Endothelial cell of umbilical vein (primary cell): ENCODE measurements around the gene TMEM178B. TPM values are rescaled to one million over a fixed set of nuclear protein-coding genes. Genes with fewer than 3 reads are reported as not detected.

Experiments used
- BruUV-seq: library from RNA; stranded (reverse); fragments of 400-500 nt; replicated peaks from 2 replicates; lab custom pipeline; 2021; lab: Mats Ljungman, UMichigan
- CTCF ChIA-PET: fragments of 300-600, 350-600 bp; sonication (Branson Sonifier 250); formaldehyde crosslinking; loops from one replicate; lab custom pipeline; 2021; ENCODE audit warnings: antibody characterized with exemption, inconsistent platforms; lab: Charles Lee
- POLR2A ChIA-PET: fragments of 300-600, 350-600 bp; sonication (Branson Sonifier 250); formaldehyde crosslinking; loops from one replicate; lab custom pipeline; 2021; ENCODE audit warnings: antibody characterized with exemption, inconsistent platforms; lab: Charles Lee
- DNase-seq: peaks from one replicate; pipeline ENCODE4 v3.0.0-alpha.2; 2011; ENCODE audit warnings: low read depth, low spot score
- FAIRE-seq: peaks from 2 replicates; lab custom pipeline; 2011; peaks lifted over from hg19 to GRCh38; lab: Jason Lieb, UNC
- H2AFZ ChIP-seq: 2 replicates; pipeline ENCODE4 v1.6.0; 2012; ENCODE audit warnings: low read depth, low read length, control low read depth, inconsistent platforms
- H3K27ac ChIP-seq: 2 replicates; pipeline ENCODE4 v1.5.1; 2011; ENCODE audit warnings: low read depth, mild to moderate bottlenecking, control low read depth, low read length, moderate library complexity; ENCODE audit not compliant: insufficient read depth
- H3K27me3 ChIP-seq, 2 experiments: 2 replicates each; pipeline versions ENCODE4 v1.6.0 to v1.6.1; 2011; ENCODE audit warnings: low read length in 2 of 2, mixed read lengths in 1 of 2; ENCODE audit not compliant: control insufficient read depth in 2 of 2, insufficient read depth in 2 of 2
- H3K36me3 ChIP-seq, 2 experiments: 2 replicates in 1 of 2; 3 replicates in 1 of 2; pipeline ENCODE4 v1.5.1; 2011; ENCODE audit warnings: low read length in 2 of 2, mild to moderate bottlenecking in 1 of 2, moderate library complexity in 1 of 2; ENCODE audit not compliant: control insufficient read depth in 2 of 2, insufficient read depth in 2 of 2; ENCODE audit errors: extremely low read depth in 1 of 2
- H3K4me1 ChIP-seq: 3 replicates; pipeline ENCODE4 v1.5.1; 2011; ENCODE audit warnings: mild to moderate bottlenecking, low read length; ENCODE audit not compliant: control insufficient read depth, insufficient read depth; ENCODE audit errors: extremely low read depth
- H3K4me2 ChIP-seq: 2 replicates; pipeline ENCODE4 v1.6.1; 2011; ENCODE audit warnings: low read length, control low read depth, mixed read lengths; ENCODE audit not compliant: insufficient read depth
- H3K4me3 ChIP-seq, 3 experiments: fragments of 200-600 bp in 1 of 3; sonication (generic), shearing (Covaris generic) in 1 of 3; replicated peaks in 1 of 3; 2 replicates each; pipeline ENCODE4 v1.5.1; 2011 to 2016; ENCODE audit warnings: control low read depth in 3 of 3, low read length in 3 of 3, mild to moderate bottlenecking in 2 of 3, inconsistent platforms in 1 of 3, low read depth in 1 of 3, moderate library complexity in 1 of 3; ENCODE audit not compliant: insufficient read depth in 1 of 3
- H3K79me2 ChIP-seq: 2 replicates; pipeline ENCODE4 v1.6.0; 2012; ENCODE audit warnings: low read length, inconsistent platforms; ENCODE audit not compliant: control insufficient read depth, insufficient read depth
- H3K9ac ChIP-seq: replicated peaks from 2 replicates; pipeline ENCODE3; 2011; ENCODE audit warnings: low read length, control low read depth; ENCODE audit not compliant: insufficient read depth; ENCODE audit errors: extremely low read depth
- H3K9me1 ChIP-seq: replicated peaks from 3 replicates; pipeline ENCODE4 v1.6.0; 2011; ENCODE audit warnings: mild to moderate bottlenecking, low read length; ENCODE audit not compliant: control insufficient read depth, insufficient read depth; ENCODE audit errors: extremely low read depth
- H3K9me3 ChIP-seq: replicated peaks from 2 replicates; pipeline ENCODE4 v1.5.1; 2012; ENCODE audit warnings: low read length, inconsistent platforms; ENCODE audit not compliant: control insufficient read depth, insufficient read depth
- H4K20me1 ChIP-seq: replicated peaks from 2 replicates; pipeline ENCODE3; 2011; ENCODE audit warnings: mild to moderate bottlenecking, low read length; ENCODE audit not compliant: control insufficient read depth, insufficient read depth; ENCODE audit errors: extremely low read depth
- EZH2 ChIP-seq: IDR thresholded peaks from 2 replicates; pipeline ENCODE4 v1.6.1; 2012; ENCODE audit warnings: borderline replicate concordance, low read depth, mild to moderate bottlenecking, moderate library complexity, low read length, inconsistent platforms; ENCODE audit not compliant: severe bottlenecking
- FOS ChIP-seq: IDR thresholded peaks from 2 replicates; pipeline ENCODE4 v1.6.1; 2011; ENCODE audit warnings: mild to moderate bottlenecking, low read length, moderate library complexity, borderline replicate concordance; ENCODE audit not compliant: insufficient read depth
- GATA2 ChIP-seq: IDR thresholded peaks from 2 replicates; pipeline ENCODE4 v1.7.0; 2011; ENCODE audit warnings: low read depth, mild to moderate bottlenecking, moderate library complexity, mixed read lengths, low read length; ENCODE audit not compliant: insufficient read length, insufficient read depth
- JUN ChIP-seq: IDR thresholded peaks from 2 replicates; pipeline ENCODE4 v1.6.1; 2011; ENCODE audit warnings: borderline replicate concordance, low read depth; ENCODE audit not compliant: insufficient read length, insufficient read depth
- MYC ChIP-seq: IDR thresholded peaks from one replicate; pipeline ENCODE4 v1.6.1; 2011; ENCODE audit warnings: mild to moderate bottlenecking, low read depth, low read length
- POLR2A ChIP-seq: IDR thresholded peaks from 2 replicates; pipeline ENCODE4 v1.6.1; 2012; ENCODE audit warnings: low read depth, mild to moderate bottlenecking, control low read depth, low read length
- POLR2AphosphoS5 ChIP-seq: IDR thresholded peaks from 2 replicates; pipeline ENCODE4 v1.6.1; 2012; ENCODE audit warnings: low read depth, mild to moderate bottlenecking, control low read depth, low read length, moderate library complexity; ENCODE audit not compliant: insufficient read depth
- dilution Hi-C: fragments of 300-500 bp; cut with MboI; formaldehyde crosslinking; loops from one replicate; pipeline ENCODE4 v1.15.0; 2019; ENCODE audit warnings: low sequenced_read_pairs; ENCODE audit not compliant: extremely low pct_ligation_motif_present
- intact Hi-C: fragments of 100-400 bp; cut with micrococcal nuclease; formaldehyde crosslinking; loops from one replicate; pipeline ENCODE4 v1.10.0; 2022
- polyA plus RNA-seq, 4 experiments: library from polyadenylated mRNA; depleted of rRNA in 3 of 4; stranded (reverse) in 3 of 4; unstranded in 1 of 4; fragments of >200 nt; gene quantifications; 2 replicates each; pipeline versions ENCODE4 v1.2.1 to v1.2.3, GENCODE V29; 2011 to 2012; ENCODE audit warnings: missing spikeins in 1 of 4
- total RNA-seq: library from RNA; stranded (reverse); gene quantifications from 2 replicates; pipeline ENCODE4 v1.2.3, GENCODE V29; 2021
- TF ChIP-seq, protein P1 (sequence below), 2 donors: IDR thresholded peaks; 1 replicate in 1 of 2; 2 replicates in 1 of 2; pipeline ENCODE4 v1.5.1; 2011; ENCODE audit warnings: low read length in 2 of 2, mild to moderate bottlenecking in 2 of 2, moderate library complexity in 2 of 2, control low read depth in 1 of 2, inconsistent platforms in 1 of 2, low read depth in 1 of 2; ENCODE audit not compliant: insufficient read depth in 1 of 2; ENCODE audit errors: extremely low read depth in 1 of 2
- TF ChIP-seq, protein P2 (sequence below): IDR thresholded peaks from 2 replicates; pipeline ENCODE4 v1.6.1; 2011; ENCODE audit not compliant: insufficient read depth, insufficient read length

The TMEM178B gene
- total and polyA plus RNA-seq, 2 donors (not counting 3 experiments of a cell fraction or from before 2014, with no cell fraction given): not detected

DNA sequence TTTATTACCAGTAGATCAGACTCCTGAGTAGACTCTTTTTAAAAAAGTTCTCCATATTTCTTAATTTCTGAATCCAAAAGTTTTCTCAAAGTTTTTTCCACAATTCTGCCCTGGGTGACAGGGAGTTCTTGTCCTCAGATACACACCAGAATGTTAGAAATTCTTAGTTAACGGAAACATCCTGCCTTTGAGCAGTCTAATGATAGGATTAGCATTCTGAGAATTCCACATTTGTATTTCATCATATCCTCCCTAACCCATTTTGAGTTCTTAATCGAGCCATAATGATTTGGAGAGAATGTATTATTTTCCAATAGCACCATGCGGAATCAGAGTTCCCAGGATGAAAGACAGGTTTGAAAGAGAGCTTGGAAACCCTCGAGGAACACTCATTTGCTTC is 30.2 kb upstream of the TMEM178B start:
- Histone ChIP-seq H3K27ac (no peak overlapping the region), H3K9ac (no peak overlapping the region), H3K4me2 (no peak overlapping the region), H2AFZ (no peak overlapping the region), H3K27me3 (no peaks in the 10 kb centered on the region), H3K9me3 (no peaks in the 10 kb centered on the region), H3K79me2 (no peaks in the 10 kb centered on the region), H3K4me1 (no peaks in the 10 kb centered on the region), H3K36me3 (no peaks in the 10 kb centered on the region), H3K9me1 (no peaks in the 10 kb centered on the region), H4K20me1 (no peaks in the 10 kb centered on the region), H3K4me3 (no peak overlapping the region)
- dilution Hi-C loops (no loop called here), intact Hi-C loops (no loop called here)
- BruUV-seq: no TSS peak
- DNase-seq (no peak), FAIRE-seq (no peak)
- TF ChIP-seq GATA2: no peak
- TF ChIP-seq POLR2A: no peak
- no peak for TF ChIP-seq JUN
- TF ChIP-seq EZH2: no peak
- TF ChIP-seq MYC: no peak
- TF ChIP-seq, protein P1, sequence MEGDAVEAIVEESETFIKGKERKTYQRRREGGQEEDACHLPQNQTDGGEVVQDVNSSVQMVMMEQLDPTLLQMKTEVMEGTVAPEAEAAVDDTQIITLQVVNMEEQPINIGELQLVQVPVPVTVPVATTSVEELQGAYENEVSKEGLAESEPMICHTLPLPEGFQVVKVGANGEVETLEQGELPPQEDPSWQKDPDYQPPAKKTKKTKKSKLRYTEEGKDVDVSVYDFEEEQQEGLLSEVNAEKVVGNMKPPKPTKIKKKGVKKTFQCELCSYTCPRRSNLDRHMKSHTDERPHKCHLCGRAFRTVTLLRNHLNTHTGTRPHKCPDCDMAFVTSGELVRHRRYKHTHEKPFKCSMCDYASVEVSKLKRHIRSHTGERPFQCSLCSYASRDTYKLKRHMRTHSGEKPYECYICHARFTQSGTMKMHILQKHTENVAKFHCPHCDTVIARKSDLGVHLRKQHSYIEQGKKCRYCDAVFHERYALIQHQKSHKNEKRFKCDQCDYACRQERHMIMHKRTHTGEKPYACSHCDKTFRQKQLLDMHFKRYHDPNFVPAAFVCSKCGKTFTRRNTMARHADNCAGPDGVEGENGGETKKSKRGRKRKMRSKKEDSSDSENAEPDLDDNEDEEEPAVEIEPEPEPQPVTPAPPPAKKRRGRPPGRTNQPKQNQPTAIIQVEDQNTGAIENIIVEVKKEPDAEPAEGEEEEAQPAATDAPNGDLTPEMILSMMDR (IDR thresholded peaks at IDR 0.05; ENCODE audit: extremely low read depth in 1 of 2, insufficient read depth in 1 of 2, low read depth in 1 of 2, low read length in 2 of 2): no peak
- TF ChIP-seq, protein P2, sequence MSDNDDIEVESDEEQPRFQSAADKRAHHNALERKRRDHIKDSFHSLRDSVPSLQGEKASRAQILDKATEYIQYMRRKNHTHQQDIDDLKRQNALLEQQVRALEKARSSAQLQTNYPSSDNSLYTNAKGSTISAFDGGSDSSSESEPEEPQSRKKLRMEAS: no peak
- no peak for TF ChIP-seq FOS
- TF ChIP-seq POLR2AphosphoS5: no peak
- ChIA-PET CTCF (no interaction called here), POLR2A (no interaction called here)
